ENCODE data around the gene SPX.

SPX gene

GRCh38 chr12:21538061-21538653, 12.1 kb downstream of the SPX start:
- no peak overlapping the region for H3K4me3 ChIP-seq (ENCODE audit: low read length)
- no peak for DNase-seq (ENCODE audit: low read depth)
- TF ChIP-seq CTCF (conservative IDR thresholded peaks at IDR 0.05; ENCODE audit: low read length): no peak

GRCh38 chr12:21539797-21540196, 13.7 kb downstream of the SPX start:
- TF ChIP-seq CTCF (conservative IDR thresholded peaks at IDR 0.05; ENCODE audit: low read length): no peak
- no peak overlapping the region for H3K4me3 ChIP-seq (ENCODE audit: low read length)
- no peak for DNase-seq (ENCODE audit: low read depth)

- no peak for TF ChIP-seq CTCF (conservative IDR thresholded peaks at IDR 0.05; ENCODE audit: low read length)
- H3K4me3 ChIP-seq (ENCODE audit: low read length): no peak overlapping the region
- DNase-seq (ENCODE audit: low read depth): no peak
Measured at GRCh38 chr12:21541773-21542172, 15.7 kb downstream of the SPX start.

DNA sequence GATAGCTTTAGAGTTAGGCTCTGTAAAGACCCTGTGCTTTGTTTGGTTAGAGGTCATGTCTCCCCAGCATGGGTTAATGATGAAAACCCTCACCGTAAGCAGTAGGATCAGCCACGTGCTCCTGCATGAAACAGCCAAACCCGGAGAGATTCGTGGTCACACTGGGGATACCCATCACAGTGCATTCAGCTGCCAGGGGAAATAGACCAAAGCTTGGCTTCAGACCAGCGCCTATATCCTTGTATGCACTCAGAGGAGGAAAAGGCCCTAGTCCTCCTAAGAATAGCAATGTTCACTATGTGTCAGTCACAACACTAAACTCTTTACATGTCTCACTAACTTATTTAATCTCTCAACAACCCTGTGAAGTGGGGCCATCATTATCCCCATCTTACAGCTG, 16.3 kb downstream of the SPX start:
- TF ChIP-seq CTCF (conservative IDR thresholded peaks at IDR 0.05; ENCODE audit: low read length): no peak
- no peak for DNase-seq (ENCODE audit: low read depth)
- H3K4me3 ChIP-seq (ENCODE audit: low read length): no peak overlapping the region

GRCh38 chr12:21543151-21543550, 17.1 kb downstream of the SPX start:
- no peak for TF ChIP-seq CTCF (conservative IDR thresholded peaks at IDR 0.05; ENCODE audit: low read length)
- no peak overlapping the region for H3K4me3 ChIP-seq (ENCODE audit: low read length)
- DNase-seq (ENCODE audit: low read depth): no peak

DNA sequence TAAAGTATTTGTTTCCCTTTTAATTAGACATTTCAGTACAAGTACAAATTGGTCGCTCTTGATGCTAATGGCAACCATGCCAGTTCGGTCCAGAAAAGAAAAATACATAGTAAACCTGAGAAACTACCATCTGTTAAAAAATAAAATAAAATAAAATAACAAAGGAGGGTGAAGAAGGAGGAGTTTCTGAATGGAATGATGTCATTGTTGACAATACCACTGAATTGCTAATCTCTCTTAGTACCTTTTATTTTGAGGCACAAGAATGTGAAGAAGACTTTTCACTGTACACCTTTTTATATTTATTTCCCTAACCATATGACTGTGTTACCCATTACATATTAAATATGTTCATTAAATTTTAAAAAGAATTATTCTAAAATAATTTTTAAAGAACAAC, 19.5 kb downstream of the SPX start:
- TF ChIP-seq CTCF (conservative IDR thresholded peaks at IDR 0.05; ENCODE audit: low read length): no peak
- no peak overlapping the region for H3K4me3 ChIP-seq (ENCODE audit: low read length)
- no peak for DNase-seq (ENCODE audit: low read depth)

- no peak overlapping the region for H3K4me3 ChIP-seq (ENCODE audit: low read length)
- TF ChIP-seq CTCF (conservative IDR thresholded peaks at IDR 0.05; ENCODE audit: low read length): no peak
- DNase-seq (ENCODE audit: low read depth): no peak
Measured at GRCh38 chr12:21546716-21547115, 20.6 kb downstream of the SPX start.
